GM12891 (cell line): ENCODE measurements around the gene UQCC3.
A peak's percentile ranks its signal among the peaks of the same experiment; 100 is the strongest.
"Not testable (repeated sequence)": the region's sequence is repeated elsewhere in the genome, so short reads cannot be mapped to it uniquely, and the experiment has no call there.

ENCODE experiments used
- DNase-seq: peaks from one replicate; pipeline ENCODE4 v3.0.0; 2011; ENCODE audit warnings: low spot score; ENCODE audit not compliant: insufficient read length
- FAIRE-seq: peaks from 2 replicates; lab custom pipeline; 2011; peaks lifted over from hg19 to GRCh38; lab: Jason Lieb, UNC
- PAX5 ChIP-seq: IDR thresholded peaks from 2 replicates; pipeline ENCODE4 v1.6.1; 2011; ENCODE audit warnings: low read length, moderate library complexity, mild to moderate bottlenecking; ENCODE audit not compliant: insufficient read depth, severe bottlenecking
- POLR2A ChIP-seq: IDR thresholded peaks from 2 replicates; pipeline ENCODE4 v1.6.1; 2011; ENCODE audit warnings: low read depth, low read length, control low read depth
- POLR2AphosphoS5 ChIP-seq: IDR thresholded peaks from 2 replicates; pipeline ENCODE4 v1.6.1; 2011; ENCODE audit warnings: low read depth, low read length, control low read depth
- POU2F2 ChIP-seq: IDR thresholded peaks from 2 replicates; pipeline ENCODE4 v1.6.1; 2011; ENCODE audit warnings: low read depth, mild to moderate bottlenecking, control low read depth, low read length, moderate library complexity
- SPI1 ChIP-seq: IDR thresholded peaks from 2 replicates; pipeline ENCODE4 v1.6.1; 2011; ENCODE audit warnings: low read depth, low read length, control low read depth
- TAF1 ChIP-seq: IDR thresholded peaks from 2 replicates; pipeline ENCODE4 v1.6.1; 2011; ENCODE audit warnings: low read depth, low read length, control low read depth

The UQCC3 gene

GRCh38 chr11:62647609-62648005, 23.9 kb upstream of the UQCC3 start:
- FAIRE-seq (no peak), DNase-seq (no peak)

GRCh38 chr11:62648185-62648966, 23.1 kb upstream of the UQCC3 start:
- FAIRE-seq (no peak), DNase-seq (no peak)
- TF ChIP-seq POU2F2 = no peak
- TF ChIP-seq PAX5 = no peak
- no peak for TF ChIP-seq POLR2AphosphoS5
- TF ChIP-seq SPI1 = no peak
- no peak for TF ChIP-seq POLR2A
- no peak for TF ChIP-seq TAF1

More at GRCh38 chr11:62647609-62648005, 23.9 kb upstream of the UQCC3 start:
- TF ChIP-seq POU2F2 (no peak), POLR2A (peak; percentile 46; the same call in 1 of the 2 replicates)

GRCh38 chr11:62648967-62649364, 22.5 kb upstream of the UQCC3 start:
- TF ChIP-seq POLR2A (no peak), PAX5 (no peak), TAF1 (no peak), POLR2AphosphoS5 (no peak), SPI1 (no peak), POU2F2 (no peak)
- DNase-seq (no peak), FAIRE-seq (no peak)

GRCh38 chr11:62649486-62649885, 22.0 kb upstream of the UQCC3 start:
- no peak for TF ChIP-seq SPI1
- no peak for TF ChIP-seq POU2F2
- FAIRE-seq = no peak
- DNase-seq = no peak

GRCh38 chr11:62650283-62650682, 21.2 kb upstream of the UQCC3 start:
- not testable (repeated sequence) for DNase-seq, FAIRE-seq

GRCh38 chr11:62652161-62653006, 19.1 kb upstream of the UQCC3 start:
- no peak for FAIRE-seq
- no peak for DNase-seq

GRCh38 chr11:62654297-62654696, 17.2 kb upstream of the UQCC3 start:
- FAIRE-seq (no peak), DNase-seq (no peak)
- TF ChIP-seq POLR2AphosphoS5 (no peak), PAX5 (no peak), SPI1 (no peak), POLR2A (no peak), POU2F2 (no peak), TAF1 (no peak)

More at GRCh38 chr11:62652161-62653006, 19.1 kb upstream of the UQCC3 start:
- TF ChIP-seq POLR2A (no peak), POU2F2 (no peak), POLR2AphosphoS5 (no peak), SPI1 (no peak), TAF1 (no peak), PAX5 (no peak)

GRCh38 chr11:62656796-62657429, 14.6 kb upstream of the UQCC3 start:
- TF ChIP-seq POU2F2 (no peak), POLR2A (no peak), TAF1 (no peak), POLR2AphosphoS5 (no peak), PAX5 (no peak), SPI1 (no peak)
- FAIRE-seq = no peak

GRCh38 chr11:62664405-62665074, 6.9 kb upstream of the UQCC3 start:
- FAIRE-seq (no peak), DNase-seq (peak; percentile 59)
- TF ChIP-seq TAF1 (no peak), SPI1 (no peak), POLR2AphosphoS5 (no peak), POU2F2 (no peak), PAX5 (no peak), POLR2A (no peak)

More at GRCh38 chr11:62656796-62657429, 14.6 kb upstream of the UQCC3 start:
- DNase-seq = no peak
